DND-41 (cell line): ENCODE measurements around the gene TMPRSS6.

Experiments
- ATAC-seq: fragments of 200-7000 bp; cut with Tn5 transposase; 3 replicates; pipeline ENCODE4 v1.9.1; 2021; ENCODE audit warnings: low read depth; ENCODE audit not compliant: insufficient read depth
- DNase-seq: peaks from one replicate; pipeline ENCODE4 v3.0.0-alpha.2; 2020
- H2AFZ ChIP-seq: 2 replicates; pipeline ENCODE4 v1.6.0; 2012; ENCODE audit warnings: low read depth, low read length
- H3K27ac ChIP-seq: 2 replicates; pipeline ENCODE4 v1.5.1; 2012; ENCODE audit warnings: low read length, inconsistent platforms
- H3K27me3 ChIP-seq: fragments of 200-600 bp; sonication (generic); 2 replicates; pipeline ENCODE4 v1.6.0; 2012; ENCODE audit warnings: low read length, mild to moderate bottlenecking, inconsistent platforms; ENCODE audit not compliant: insufficient read depth, poor library complexity
- H3K36me3 ChIP-seq: 2 replicates; pipeline ENCODE4 v1.5.1; 2012; ENCODE audit warnings: low read length, inconsistent platforms; ENCODE audit not compliant: insufficient read depth
- H3K4me1 ChIP-seq: 2 replicates; pipeline ENCODE4 v1.5.1; 2012; ENCODE audit warnings: mild to moderate bottlenecking, low read length; ENCODE audit not compliant: insufficient read depth
- H3K4me2 ChIP-seq: 2 replicates; pipeline ENCODE4 v1.6.0; 2012; ENCODE audit warnings: mild to moderate bottlenecking, moderate library complexity, low read length, inconsistent platforms; ENCODE audit not compliant: insufficient read depth
- H3K4me3 ChIP-seq, 2 experiments: fragments of 200-600 bp in 1 of 2; shearing (Covaris generic) in 1 of 2; 2 replicates each; pipeline ENCODE4 v1.5.1; 2012 to 2016; ENCODE audit warnings: inconsistent platforms in 2 of 2, low read length in 2 of 2, mild to moderate bottlenecking in 2 of 2, low read depth in 1 of 2, moderate library complexity in 1 of 2
- H3K79me2 ChIP-seq: 2 replicates; pipeline ENCODE4 v1.6.0; 2012; ENCODE audit warnings: low read length, inconsistent platforms; ENCODE audit not compliant: insufficient read depth
- H3K9ac ChIP-seq: 2 replicates; pipeline ENCODE4 v1.6.0; 2012; ENCODE audit warnings: low read depth, mild to moderate bottlenecking, inconsistent platforms, low read length, moderate library complexity
- H3K9me3 ChIP-seq: 2 replicates; pipeline ENCODE4 v1.5.1; 2012; ENCODE audit warnings: low read length, moderate library complexity, mild to moderate bottlenecking, inconsistent platforms; ENCODE audit not compliant: insufficient read depth, severe bottlenecking
- H4K20me1 ChIP-seq: 2 replicates; pipeline ENCODE4 v1.6.0; 2012; ENCODE audit warnings: low read length; ENCODE audit not compliant: insufficient read depth
- CTCF ChIP-seq: IDR thresholded peaks from 2 replicates; pipeline ENCODE4 v1.5.1; 2012; ENCODE audit warnings: borderline replicate concordance, low read length, moderate library complexity, mild to moderate bottlenecking; ENCODE audit not compliant: poor library complexity, severe bottlenecking; ENCODE audit errors: extremely low read depth
- EZH2 ChIP-seq: IDR thresholded peaks from 3 replicates; pipeline ENCODE4 v1.6.1; 2012; ENCODE audit warnings: borderline replicate concordance, low read depth, mild to moderate bottlenecking, moderate library complexity, low read length, inconsistent platforms; ENCODE audit not compliant: severe bottlenecking

The TMPRSS6 gene

GRCh38 chr22:37028692-37029674, 80.5 kb downstream of the TMPRSS6 start:
- Histone ChIP-seq H3K4me2 (no peak overlapping the region), H3K79me2 (no peaks in the 10 kb centered on the region), H3K9ac (no peak overlapping the region), H2AFZ (no peak overlapping the region), H3K36me3 (no peaks in the 10 kb centered on the region), H4K20me1 (no peaks in the 10 kb centered on the region; the same call in 1 of the 2 replicates), H3K4me1 (no peaks in the 10 kb centered on the region), H3K4me3 (no peak overlapping the region), H3K27me3 (peaks cover 9% of the 10 kb centered on the region), H3K27ac (no peak overlapping the region), H3K9me3 (no peaks in the 10 kb centered on the region)
- DNase-seq (no peak), ATAC-seq (no peak)
- TF ChIP-seq CTCF (no peak), EZH2 (no peak)

DNA sequence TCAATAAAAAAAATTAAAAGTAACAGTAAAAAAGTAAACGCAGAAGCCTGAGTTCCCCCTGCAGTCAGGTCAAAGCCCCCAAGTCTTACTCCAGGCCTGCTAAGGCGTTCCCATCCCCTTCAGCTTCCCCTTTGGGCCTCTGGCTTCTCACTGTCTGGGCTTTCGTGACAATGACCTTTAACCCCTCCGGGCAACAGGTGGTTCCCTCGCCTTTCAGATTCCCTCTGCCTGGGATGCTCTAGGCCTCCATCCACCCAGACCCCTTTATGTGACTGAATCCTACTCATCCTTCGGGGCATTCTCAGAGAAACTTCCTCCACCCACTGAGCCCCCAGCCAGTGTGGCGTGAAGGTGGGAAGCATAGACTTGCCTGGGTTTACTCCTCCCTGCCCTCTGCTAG, 82.0 kb downstream of the TMPRSS6 start:
- Histone ChIP-seq H3K4me2 (no peak overlapping the region), H3K9me3 (no peaks in the 10 kb centered on the region), H2AFZ (no peak overlapping the region), H4K20me1 (no peaks in the 10 kb centered on the region; the same call in 1 of the 2 replicates), H3K4me3 (no peak overlapping the region), H3K79me2 (no peaks in the 10 kb centered on the region), H3K4me1 (no peaks in the 10 kb centered on the region), H3K36me3 (no peaks in the 10 kb centered on the region), H3K27me3 (peaks cover 6% of the 10 kb centered on the region), H3K9ac (no peak overlapping the region), H3K27ac (no peak overlapping the region)
- TF ChIP-seq CTCF (no peak), EZH2 (no peak)
- no peak for ATAC-seq
- no peak for DNase-seq

GRCh38 chr22:37026325-37026724, 83.2 kb downstream of the TMPRSS6 start:
- no peaks in the 10 kb centered on the region for H3K9me3 ChIP-seq
- no peak overlapping the region for H3K9ac ChIP-seq
- no peak overlapping the region for H3K4me2 ChIP-seq
- peaks cover 6% of the 10 kb centered on the region for H3K27me3 ChIP-seq
- DNase-seq (no peak), ATAC-seq (no peak)
- H3K4me3 ChIP-seq = no peak overlapping the region
- no peaks in the 10 kb centered on the region for H3K79me2 ChIP-seq
- H2AFZ ChIP-seq = no peak overlapping the region
- H3K27ac ChIP-seq = no peak overlapping the region
- no peak for TF ChIP-seq EZH2
- no peak for TF ChIP-seq CTCF
- no peaks in the 10 kb centered on the region; the same call in 1 of the 2 replicates for H4K20me1 ChIP-seq
- no peaks in the 10 kb centered on the region for H3K4me1 ChIP-seq
- no peaks in the 10 kb centered on the region for H3K36me3 ChIP-seq
